ENCODE data around the gene ATP6V1F.

The ATP6V1F gene

DNA sequence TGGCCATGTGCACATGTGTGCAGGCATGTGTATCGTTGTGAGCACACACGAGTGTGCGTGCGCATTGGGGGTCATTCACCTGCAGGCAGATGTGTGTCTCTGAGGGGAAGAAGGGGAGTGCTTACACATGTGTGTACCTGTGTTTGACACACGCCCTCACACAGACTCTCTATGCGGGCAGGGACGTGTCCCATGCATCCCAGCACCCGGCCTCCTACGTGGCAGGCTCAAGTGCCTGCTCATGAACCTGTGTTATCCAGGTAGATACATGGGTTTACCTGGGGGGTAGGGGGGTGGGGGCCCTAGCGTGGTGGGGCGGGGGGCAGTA, 29.2 kb downstream of the ATP6V1F start:
- TF ChIP-seq, protein P1, sequence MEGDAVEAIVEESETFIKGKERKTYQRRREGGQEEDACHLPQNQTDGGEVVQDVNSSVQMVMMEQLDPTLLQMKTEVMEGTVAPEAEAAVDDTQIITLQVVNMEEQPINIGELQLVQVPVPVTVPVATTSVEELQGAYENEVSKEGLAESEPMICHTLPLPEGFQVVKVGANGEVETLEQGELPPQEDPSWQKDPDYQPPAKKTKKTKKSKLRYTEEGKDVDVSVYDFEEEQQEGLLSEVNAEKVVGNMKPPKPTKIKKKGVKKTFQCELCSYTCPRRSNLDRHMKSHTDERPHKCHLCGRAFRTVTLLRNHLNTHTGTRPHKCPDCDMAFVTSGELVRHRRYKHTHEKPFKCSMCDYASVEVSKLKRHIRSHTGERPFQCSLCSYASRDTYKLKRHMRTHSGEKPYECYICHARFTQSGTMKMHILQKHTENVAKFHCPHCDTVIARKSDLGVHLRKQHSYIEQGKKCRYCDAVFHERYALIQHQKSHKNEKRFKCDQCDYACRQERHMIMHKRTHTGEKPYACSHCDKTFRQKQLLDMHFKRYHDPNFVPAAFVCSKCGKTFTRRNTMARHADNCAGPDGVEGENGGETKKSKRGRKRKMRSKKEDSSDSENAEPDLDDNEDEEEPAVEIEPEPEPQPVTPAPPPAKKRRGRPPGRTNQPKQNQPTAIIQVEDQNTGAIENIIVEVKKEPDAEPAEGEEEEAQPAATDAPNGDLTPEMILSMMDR (conservative IDR thresholded peaks at IDR 0.05; ENCODE audit: low read depth, low read length), result no peak
- no peak overlapping the region for H3K4me3 ChIP-seq (ENCODE audit: low read length)
- no peak for DNase-seq (ENCODE audit: low read depth)

DNA sequence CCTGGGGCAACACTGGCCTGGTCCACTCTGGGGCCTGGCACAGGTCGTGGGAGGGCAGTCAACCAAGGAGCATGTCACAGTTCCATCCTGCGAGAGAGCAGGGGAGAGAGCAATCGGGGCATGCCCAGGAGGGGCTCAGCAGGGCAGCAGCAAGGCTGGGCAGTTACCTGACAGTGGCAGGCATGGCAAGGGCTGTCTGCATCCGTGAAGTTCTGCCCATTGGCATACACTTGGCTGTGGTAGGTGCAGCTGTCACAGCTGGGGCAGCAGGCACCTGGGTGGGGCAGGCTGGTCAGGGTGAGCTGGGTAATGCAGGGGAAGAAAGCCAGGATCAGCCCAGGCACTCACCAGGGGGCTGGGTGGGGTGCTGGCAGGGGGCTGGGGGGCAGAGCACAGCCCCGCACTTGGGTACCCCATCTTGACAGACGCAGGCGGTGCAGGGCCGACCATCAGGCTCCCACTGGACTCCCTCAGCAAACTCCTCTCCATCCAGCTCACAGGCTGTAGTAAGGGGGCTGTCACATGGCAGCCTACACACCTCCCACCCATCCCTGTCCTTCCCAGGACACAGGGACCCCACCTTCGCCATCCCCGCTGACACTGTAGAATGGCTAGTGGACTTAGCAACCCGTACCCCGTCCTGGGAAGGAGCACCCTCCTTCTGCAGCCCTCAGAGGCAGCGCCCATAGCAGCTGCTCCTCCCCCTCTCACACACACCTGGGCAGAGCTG, 30.0 kb downstream of the ATP6V1F start:
- no peak overlapping the region for H3K4me3 ChIP-seq (ENCODE audit: low read length)
- no peak for DNase-seq (ENCODE audit: low read depth)
- TF ChIP-seq, protein P1 (conservative IDR thresholded peaks at IDR 0.05; ENCODE audit: low read depth, low read length), result no peak

DNA sequence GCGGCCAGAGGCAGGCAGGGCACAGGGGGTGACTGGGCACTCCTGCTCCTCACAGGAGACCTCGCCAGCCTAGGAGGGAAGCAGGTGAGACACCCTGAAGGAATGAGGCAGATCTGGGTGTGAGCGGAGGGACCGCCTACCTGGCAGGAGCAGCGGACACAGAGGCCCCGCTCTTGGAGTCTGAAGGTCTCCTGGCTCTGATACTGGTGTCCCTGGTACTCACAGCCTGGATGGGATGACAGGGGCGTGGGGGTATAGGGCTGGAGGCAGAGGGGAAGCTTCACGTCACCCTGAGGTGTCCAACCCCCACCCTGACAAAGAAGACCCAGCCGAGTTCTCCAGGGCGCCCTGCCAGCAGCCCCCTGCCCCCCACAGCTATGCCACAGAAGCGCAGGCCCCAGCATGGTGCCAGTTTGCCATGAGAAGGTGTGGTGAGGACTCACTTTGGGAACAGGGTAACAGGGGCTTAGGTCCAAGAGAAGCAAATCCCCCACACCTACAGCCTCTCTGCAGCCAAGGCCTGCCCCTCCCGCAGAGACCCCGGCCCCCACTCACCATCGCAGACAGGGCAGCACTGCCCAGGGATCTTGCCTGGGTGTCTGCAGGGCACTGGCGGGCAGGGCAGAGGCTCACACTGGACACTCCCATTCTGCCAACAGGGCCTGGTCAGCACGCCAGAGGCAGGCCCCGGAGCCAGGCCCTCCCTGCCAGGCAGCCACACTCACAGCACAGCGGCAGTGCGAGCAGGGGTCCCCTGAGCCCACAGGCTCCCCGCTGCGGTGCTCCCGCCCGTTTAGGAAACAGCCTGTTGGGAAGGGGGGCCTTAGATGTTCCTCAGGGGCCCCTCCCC, 30.8 kb downstream of the ATP6V1F start:
- TF ChIP-seq, protein P1 (conservative IDR thresholded peaks at IDR 0.05; ENCODE audit: low read depth, low read length), result no peak
- DNase-seq (ENCODE audit: low read depth), result no peak
- H3K4me3 ChIP-seq (ENCODE audit: low read length), result no peak overlapping the region

DNA sequence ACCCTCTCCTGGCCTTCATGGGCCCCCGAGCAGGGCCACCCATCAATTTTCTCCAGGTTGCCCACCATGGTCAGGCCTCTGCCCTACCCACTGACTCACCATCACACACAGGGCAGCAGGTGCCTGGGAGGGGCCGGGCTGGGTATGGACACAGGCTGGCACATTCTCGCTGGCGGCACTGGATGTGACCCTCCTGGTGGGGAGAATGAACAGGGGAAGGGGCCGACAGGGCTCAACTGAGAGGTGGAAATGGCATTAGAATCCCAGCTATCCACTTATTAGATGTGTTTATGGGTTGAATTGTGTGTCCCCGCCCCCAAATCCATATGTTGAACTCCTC, 31.4 kb downstream of the ATP6V1F start:
- no peak for DNase-seq (ENCODE audit: low read depth)
- no peak overlapping the region for H3K4me3 ChIP-seq (ENCODE audit: low read length)
- TF ChIP-seq, protein P1 (conservative IDR thresholded peaks at IDR 0.05; ENCODE audit: low read depth, low read length), result no peak

DNA sequence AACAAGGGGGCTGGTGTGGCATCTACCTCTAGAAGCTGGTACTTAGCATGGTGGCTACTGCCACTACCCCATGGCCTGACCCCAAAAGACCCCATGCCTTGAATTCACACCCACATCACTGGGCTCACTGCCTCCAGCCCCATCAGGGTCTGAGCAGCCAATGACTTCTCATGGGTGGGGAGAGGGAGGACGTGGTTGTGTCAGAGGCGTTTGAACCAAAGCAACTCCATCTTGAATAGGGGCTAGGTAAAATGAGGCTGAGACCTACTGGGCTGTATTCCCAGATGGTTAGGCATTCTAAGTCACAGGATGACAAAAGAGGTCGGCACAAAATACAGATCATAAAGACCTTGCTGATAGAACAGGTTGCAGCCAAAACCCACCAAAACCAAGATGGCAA, 32.7 kb downstream of the ATP6V1F start:
- DNase-seq (ENCODE audit: low read depth), result no peak

DNA sequence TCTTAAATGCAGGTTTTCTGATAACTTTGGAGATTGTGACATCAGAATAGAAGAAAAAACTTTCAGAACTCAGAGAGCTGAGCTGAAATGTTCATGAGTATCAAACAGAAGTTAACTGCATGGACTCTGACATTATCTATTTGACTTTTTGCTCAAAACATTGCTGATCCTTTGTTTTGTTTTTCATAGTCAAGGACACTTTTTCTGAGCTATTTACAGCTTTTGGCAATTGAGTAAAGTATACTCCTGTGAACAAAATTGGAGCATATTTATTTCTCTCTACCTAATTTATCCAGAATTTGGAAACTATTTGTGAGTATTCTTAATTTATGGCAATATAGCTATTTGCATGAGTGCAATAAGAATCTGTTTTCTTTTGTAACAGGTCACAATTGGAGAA, 36.7 kb downstream of the ATP6V1F start:
- TF ChIP-seq, protein P1 (conservative IDR thresholded peaks at IDR 0.05; ENCODE audit: low read depth, low read length), result no peak
- no peak for DNase-seq (ENCODE audit: low read depth)
- no peak overlapping the region for H3K4me3 ChIP-seq (ENCODE audit: low read length)

More for the DNA sequence above, 32.7 kb downstream of the ATP6V1F start:
- TF ChIP-seq, protein P1 (conservative IDR thresholded peaks at IDR 0.05; ENCODE audit: low read depth, low read length), result no peak
- H3K4me3 ChIP-seq (ENCODE audit: low read length), result no peak overlapping the region

DNA sequence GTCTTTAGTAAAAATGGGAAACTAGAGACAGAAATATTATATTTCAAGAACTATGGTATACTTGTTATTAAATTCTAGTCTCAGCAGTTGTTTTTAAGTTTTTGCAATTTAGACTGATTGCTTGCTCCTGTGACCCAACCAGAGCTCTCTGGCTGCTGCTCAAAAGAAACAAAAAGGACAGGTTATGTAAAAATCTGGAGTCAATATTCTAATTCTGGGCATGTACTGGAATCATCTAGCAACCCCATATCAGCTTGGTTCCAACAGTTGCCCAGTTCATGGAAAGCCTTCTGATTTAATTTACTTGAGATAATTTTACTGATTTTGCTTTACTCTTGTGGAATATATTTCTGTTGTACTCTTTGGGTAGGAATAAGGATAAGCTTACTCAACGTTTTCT, 37.6 kb downstream of the ATP6V1F start:
- no peak overlapping the region for H3K4me3 ChIP-seq (ENCODE audit: low read length)
- TF ChIP-seq, protein P1 (conservative IDR thresholded peaks at IDR 0.05; ENCODE audit: low read depth, low read length), result no peak
- no peak for DNase-seq (ENCODE audit: low read depth)
